Left lung (tissue), 10 donors: ENCODE data around the gene P2RX5. TPM values are rescaled to one million over a fixed set of nuclear protein-coding genes. Genes with fewer than 3 reads are reported as not detected.

Source experiments
- ATAC-seq: fragments of 200-7000 bp; cut with Tn5 transposase; one replicate; pipeline ENCODE4 v1.9.1; 2020; ENCODE audit warnings: moderate library complexity
- DNase-seq, 4 donors: peaks; one replicate each; pipeline ENCODE4 v3.0.0-alpha.2; 2013 to 2020
- H3K27ac ChIP-seq, 2 donors: fragments of 200-600 bp; sonication (generic) in 1 of 2; one replicate each; pipeline versions ENCODE4 v1.5.0 to v1.8.0; 2020 to 2021
- H3K27me3 ChIP-seq, 2 donors: fragments of 200-600 bp; sonication (generic) in 1 of 2; one replicate each; pipeline versions ENCODE4 v1.5.0 to v1.8.0; 2020 to 2021
- H3K36me3 ChIP-seq, 2 donors: fragments of 200-600 bp; sonication (generic) in 1 of 2; one replicate each; pipeline versions ENCODE4 v1.5.0 to v1.8.0; 2020 to 2021
- H3K4me1 ChIP-seq, 2 donors: fragments of 200-600 bp; one replicate each; pipeline ENCODE4 v1.8.0; 2021
- H3K4me3 ChIP-seq, 2 donors: fragments of 200-600 bp; sonication (generic) in 1 of 2; one replicate each; pipeline versions ENCODE4 v1.5.0 to v1.8.0; 2020 to 2021; ENCODE audit warnings: mild to moderate bottlenecking in 1 of 2
- H3K9me3 ChIP-seq, 2 donors: fragments of 200-600 bp; sonication (generic) in 1 of 2; one replicate each; pipeline versions ENCODE4 v1.5.0 to v1.8.0; 2020 to 2021
- CTCF ChIP-seq, 2 donors: fragments of 200-600 bp; sonication (generic) in 1 of 2; IDR thresholded peaks; one replicate each; pipeline versions ENCODE4 v1.5.0 to v1.8.0; 2021; ENCODE audit warnings: antibody characterized with exemption in 2 of 2
- intact Hi-C, 2 donors: fragments of 100-400 bp; cut with DNase I; formaldehyde crosslinking; loops; one replicate each; pipeline versions ENCODE4 v1.11.2 to v1.14.2; 2022
- polyA plus RNA-seq, 6 donors: library from polyadenylated mRNA; unstranded; fragments of 120-200 nt; gene quantifications; one replicate each; pipeline ENCODE4 v1.2.1, GENCODE V29; 2013; ENCODE audit not compliant: insufficient read length in 6 of 6
- total RNA-seq, 2 donors: library from RNA; stranded (reverse); fragmentation: NEBNext Ultra II Directional; extraction: Animal tissue kit (Norgen Biotek cat#: 25700); gene quantifications; one replicate each; pipeline ENCODE4 v1.2.1, GENCODE V29; 2021
- donor health status: DM: no; HTN: yes; CAD: no.
- donor health status: DM: no; HTN: no; CAD: no.

Gene P2RX5
- total and polyA plus RNA-seq, 8 donors = 0.16 to 2.1 (median 0.37) TPM

GRCh38 chr17:3690094-3690715, 5.8 kb downstream of the P2RX5 start:
- H3K4me3 ChIP-seq = no peak overlapping the region
- intact Hi-C loops = no loop called here
- no peaks in the 10 kb centered on the region for H3K36me3 ChIP-seq
- H3K4me1 ChIP-seq = peaks cover under 1 to 5% of the 10 kb centered on the region in 2 donors
- peaks cover 10 to 75% of the 10 kb centered on the region in 2 donors for H3K27me3 ChIP-seq
- DNase-seq (no peak), ATAC-seq (no peak)
- no peaks in the 10 kb centered on the region for H3K9me3 ChIP-seq
- no peak overlapping the region for H3K27ac ChIP-seq
- TF ChIP-seq CTCF (IDR thresholded peaks at IDR 0.05) = no peak

GRCh38 chr17:3689262-3690093, 6.5 kb downstream of the P2RX5 start:
- no peaks in the 10 kb centered on the region for H3K36me3 ChIP-seq
- no peaks in the 10 kb centered on the region for H3K9me3 ChIP-seq
- H3K27me3 ChIP-seq = peaks cover 2 to 75% of the 10 kb centered on the region in 2 donors
- no peak overlapping the region for H3K4me3 ChIP-seq
- H3K27ac ChIP-seq = no peak overlapping the region
- DNase-seq (no peak), ATAC-seq (no peak)
- intact Hi-C loops = no loop called here
- H3K4me1 ChIP-seq = no peaks in the 10 kb centered on the region
- no peak for TF ChIP-seq CTCF (IDR thresholded peaks at IDR 0.05)

GRCh38 chr17:3688852-3689261, 7.1 kb downstream of the P2RX5 start:
- Histone ChIP-seq H3K4me3 (no peak overlapping the region), H3K4me1 (no peaks in the 10 kb centered on the region), H3K27ac (no peak overlapping the region), H3K9me3 (no peaks in the 10 kb centered on the region), H3K36me3 (no peaks in the 10 kb centered on the region), H3K27me3 (peaks cover 0 to 75% of the 10 kb centered on the region in 2 donors)
- intact Hi-C loops = no loop called here
- no peak for DNase-seq
- no peak for TF ChIP-seq CTCF (IDR thresholded peaks at IDR 0.05)
- ATAC-seq = no peak

- no peak for TF ChIP-seq CTCF (IDR thresholded peaks at IDR 0.05)
- Histone ChIP-seq H3K4me3 (no peak overlapping the region), H3K4me1 (peaks cover 0 to 1% of the 10 kb centered on the region in 2 donors), H3K36me3 (no peaks in the 10 kb centered on the region), H3K9me3 (no peaks in the 10 kb centered on the region), H3K27ac (no peak overlapping the region), H3K27me3 (peaks cover 0 to 75% of the 10 kb centered on the region in 2 donors)
- DNase-seq (no peak), ATAC-seq (no peak)
- intact Hi-C loops = no loop called here
Measured at GRCh38 chr17:3688027-3688553, 7.9 kb downstream of the P2RX5 start.

- no peak for ATAC-seq
- Histone ChIP-seq H3K4me1 (peaks cover 0 to 6% of the 10 kb centered on the region in 2 donors), H3K4me3 (no peak overlapping the region), H3K27ac (no peak overlapping the region), H3K9me3 (no peaks in the 10 kb centered on the region), H3K27me3 (peaks cover 0 to 69% of the 10 kb centered on the region in 2 donors), H3K36me3 (no peaks in the 10 kb centered on the region)
- peak in 1 of 4 donors; percentile 34 for DNase-seq
- intact Hi-C loops = no loop called here
- TF ChIP-seq CTCF (IDR thresholded peaks at IDR 0.05) = no peak
Measured at GRCh38 chr17:3685174-3685573, 10.8 kb downstream of the P2RX5 start.
